Stimulated activated CD4-positive, alpha-beta T cell treated with anti-CD3 and anti-CD28 coated beads, Interleukin-15, amount 100 ng/mL, for 24 hours (primary cell): Measurements from ENCODE around the gene AUH.

Source experiments
- DNase-seq: peaks from one replicate; pipeline ENCODE4 v3.0.0-alpha.2; 2020

AUH gene

GRCh38 chr9:91239367-91240111 lies 122.2 kb downstream of the AUH start:
- DNase-seq: no peak

- no peak for DNase-seq
Measured at GRCh38 chr9:91234523-91234922, 127.2 kb downstream of the AUH start.

- DNase-seq: no peak
Measured at GRCh38 chr9:91231619-91232018, 130.1 kb downstream of the AUH start.

- DNase-seq: no peak
Measured at GRCh38 chr9:91223000-91223399, 138.7 kb downstream of the AUH start.

- no peak for DNase-seq
Measured at GRCh38 chr9:91222457-91222856, 139.3 kb downstream of the AUH start.

GRCh38 chr9:91221332-91221731 lies 140.4 kb downstream of the AUH start:
- DNase-seq: no peak

GRCh38 chr9:91220491-91221135 lies 141.1 kb downstream of the AUH start:
- no peak for DNase-seq

GRCh38 chr9:91220021-91220420 lies 141.7 kb downstream of the AUH start:
- DNase-seq: no peak

GRCh38 chr9:91219557-91219956 lies 142.2 kb downstream of the AUH start:
- DNase-seq: no peak

GRCh38 chr9:91217388-91217787 lies 144.3 kb downstream of the AUH start:
- no peak for DNase-seq

GRCh38 chr9:91214867-91215266 lies 146.9 kb downstream of the AUH start:
- no peak for DNase-seq

- DNase-seq: no peak
Measured at GRCh38 chr9:91214086-91214485, 147.6 kb downstream of the AUH start.

GRCh38 chr9:91212596-91213243 lies 149.0 kb downstream of the AUH start:
- DNase-seq: no peak

- peak; percentile 65 for DNase-seq
Measured at GRCh38 chr9:91211919-91212318, 149.8 kb downstream of the AUH start.

GRCh38 chr9:91211414-91211813 lies 150.3 kb downstream of the AUH start:
- DNase-seq: no peak

GRCh38 chr9:91210318-91210717 lies 151.4 kb downstream of the AUH start:
- no peak for DNase-seq

GRCh38 chr9:91208837-91209236 lies 152.9 kb downstream of the AUH start:
- DNase-seq: no peak

- DNase-seq: no peak
Measured at GRCh38 chr9:91208419-91208745, 153.3 kb downstream of the AUH start.

- DNase-seq: peak; percentile 39
Measured at GRCh38 chr9:91207729-91208418, 153.8 kb downstream of the AUH start.

- DNase-seq: peak; percentile 37
Measured at GRCh38 chr9:91207397-91207728, 154.4 kb downstream of the AUH start.

GRCh38 chr9:91206806-91207205 lies 154.9 kb downstream of the AUH start:
- no peak for DNase-seq

GRCh38 chr9:91202736-91203283 lies 158.9 kb downstream of the AUH start:
- DNase-seq: no peak

- DNase-seq: no peak
Measured at GRCh38 chr9:91200692-91201336, 160.9 kb downstream of the AUH start.
